PC-9 (cell line): ENCODE data around the gene BRD1. TPM values are rescaled to one million over a fixed set of nuclear protein-coding genes. Genes with fewer than 3 reads are reported as not detected.

Experiments
- BruUV-seq: library from RNA; stranded (reverse); fragments of 400-500 nt; replicated peaks from 2 replicates; lab custom pipeline; 2021; lab: Mats Ljungman, UMichigan
- CTCF ChIA-PET: fragments of 300-600 bp; sonication (Branson Sonifier 250); formaldehyde crosslinking; loops from one replicate; lab custom pipeline; 2022; ENCODE audit warnings: antibody characterized with exemption; lab: Charles Lee
- POLR2A ChIA-PET: fragments of 300-600 bp; sonication (Branson Sonifier 250); formaldehyde crosslinking; loops from one replicate; lab custom pipeline; 2022; ENCODE audit warnings: antibody characterized with exemption; ENCODE audit not compliant: unreplicated experiment; lab: Charles Lee
- DNase-seq, 2 experiments: peaks; one replicate each; pipeline versions ENCODE4 v3.0.0 to v3.0.0-alpha.2; 2015 to 2022; ENCODE audit warnings: mixed read lengths in 1 of 2
- H2AFZ ChIP-seq: fragments of 200-600 bp; sonication (generic); 2 replicates; pipeline ENCODE4 v1.8.1; 2017; ENCODE audit warnings: antibody characterized with exemption
- H3F3A ChIP-seq: fragments of 200-600 bp; sonication (generic); 2 replicates; pipeline ENCODE4 v1.8.1; 2017; ENCODE audit warnings: antibody characterized with exemption, mild to moderate bottlenecking, low read depth; ENCODE audit not compliant: insufficient read depth
- H3K27ac ChIP-seq: fragments of 200-600 bp; sonication (generic); 2 replicates; pipeline ENCODE4 v1.6.1; 2016; ENCODE audit warnings: mixed run types
- H3K27me3 ChIP-seq: fragments of 200-600 bp; sonication (generic); 2 replicates; pipeline ENCODE4 v1.6.1; 2016; ENCODE audit warnings: low read depth, mixed run types; ENCODE audit not compliant: insufficient read depth
- H3K36me3 ChIP-seq: fragments of 200-600 bp; sonication (generic); 2 replicates; pipeline ENCODE4 v1.6.1; 2016; ENCODE audit warnings: low read depth, mixed run types
- H3K4me1 ChIP-seq: fragments of 200-600 bp; sonication (generic); replicated peaks from 2 replicates; pipeline ENCODE4 v1.6.1; 2016; ENCODE audit warnings: mixed run types; ENCODE audit not compliant: insufficient read depth
- H3K4me2 ChIP-seq: fragments of 200-600 bp; sonication (generic); 2 replicates; pipeline ENCODE4 v1.6.1; 2017; ENCODE audit warnings: mixed run types
- H3K4me3 ChIP-seq: fragments of 200-600 bp; sonication (generic); 2 replicates; pipeline ENCODE4 v1.6.1; 2016; ENCODE audit warnings: mixed run types
- H3K79me2 ChIP-seq: fragments of 200-600 bp; sonication (generic); 2 replicates; pipeline ENCODE4 v1.6.1; 2017; ENCODE audit warnings: low read depth, mixed run types
- H3K9me2 ChIP-seq: fragments of 200-600 bp; sonication (generic); 2 replicates; pipeline ENCODE4 v1.8.1; 2017; ENCODE audit warnings: mild to moderate bottlenecking; ENCODE audit not compliant: insufficient read depth
- H3K9me3 ChIP-seq: fragments of 200-600 bp; sonication (generic); 2 replicates; pipeline ENCODE4 v1.8.1; 2016; ENCODE audit warnings: low read depth; ENCODE audit not compliant: insufficient read depth
- H4K20me1 ChIP-seq: fragments of 200-600 bp; sonication (generic); 2 replicates; pipeline ENCODE4 v1.8.1; 2017; ENCODE audit not compliant: insufficient read depth
- CTCF ChIP-seq: fragments of 200-600 bp; sonication (generic); conservative IDR thresholded peaks from 2 replicates; pipeline ENCODE4 v1.6.1; 2017; ENCODE audit warnings: mixed run types, antibody characterized with exemption, mild to moderate bottlenecking, moderate library complexity
- EZH2 ChIP-seq: fragments of 200-600 bp; sonication (generic); IDR thresholded peaks from 2 replicates; pipeline ENCODE4 v1.8.0; 2017; ENCODE audit warnings: antibody characterized with exemption, low read depth
- intact Hi-C: fragments of 100-400 bp; cut with micrococcal nuclease; formaldehyde crosslinking; loops from one replicate; pipeline ENCODE4 v1.10.0; 2022; ENCODE audit not compliant: unreplicated experiment
- total RNA-seq: library from RNA; stranded (reverse); gene quantifications from 2 replicates; pipeline ENCODE4 v1.2.3, GENCODE V29; 2021

BRD1 gene
- total RNA-seq, 1 experiment from 2014 or later, result 28.5 TPM

- H3K4me2 ChIP-seq, result no peak overlapping the region
- H3K27ac ChIP-seq, result no peak overlapping the region
- 0 out of 2 replicates have a peak, but pooled peaks cover 3% of the 10 kb centered on the region for H3K9me3 ChIP-seq
- no peaks in the 10 kb centered on the region for H3K79me2 ChIP-seq
- H3K36me3 ChIP-seq, result no peaks in the 10 kb centered on the region
- H3K4me3 ChIP-seq, result no peak overlapping the region
- no peak for TF ChIP-seq CTCF
- TF ChIP-seq EZH2, result no peak
- no peaks in the 10 kb centered on the region for H3K4me1 ChIP-seq
- ChIA-PET CTCF (no interaction called here), POLR2A (no interaction called here)
- H3F3A ChIP-seq, result no peaks in the 10 kb centered on the region
- H3K27me3 ChIP-seq, result peaks cover 97% of the 10 kb centered on the region
- no peak overlapping the region for H2AFZ ChIP-seq
- intact Hi-C loops, result no loop called here
- BruUV-seq, result no TSS peak
- DNase-seq, result no peak
- no peaks in the 10 kb centered on the region for H3K9me2 ChIP-seq
- peaks cover 3% of the 10 kb centered on the region for H4K20me1 ChIP-seq
These were observed 90.5 kb downstream of the BRD1 start for GRCh38 chr22:49737101-49737551.

- Histone ChIP-seq H3K4me3 (no peak overlapping the region), H3F3A (no peaks in the 10 kb centered on the region), H2AFZ (no peak overlapping the region), H3K79me2 (no peaks in the 10 kb centered on the region), H3K4me1 (no peaks in the 10 kb centered on the region), H3K4me2 (no peak overlapping the region), H3K27ac (no peak overlapping the region), H3K9me3 (0 out of 2 replicates have a peak, but pooled peaks cover 3% of the 10 kb centered on the region), H3K27me3 (peaks cover 97% of the 10 kb centered on the region), H3K36me3 (no peaks in the 10 kb centered on the region), H4K20me1 (peaks cover 3% of the 10 kb centered on the region), H3K9me2 (no peaks in the 10 kb centered on the region)
- no TSS peak for BruUV-seq
- CTCF ChIA-PET, result no interaction called here
- intact Hi-C loops, result no loop called here
- POLR2A ChIA-PET, result no interaction called here
- DNase-seq, result no peak
- no peak for TF ChIP-seq EZH2
- no peak for TF ChIP-seq CTCF
These were observed 91.1 kb downstream of the BRD1 start for GRCh38 chr22:49736538-49736937.

- DNase-seq, result no peak
- no peaks in the 10 kb centered on the region for H3F3A ChIP-seq
- ChIA-PET CTCF (no interaction called here), POLR2A (no interaction called here)
- no TSS peak for BruUV-seq
- no peak overlapping the region for H3K4me3 ChIP-seq
- no peak overlapping the region for H3K27ac ChIP-seq
- H3K9me3 ChIP-seq, result 0 out of 2 replicates have a peak, but pooled peaks cover 3% of the 10 kb centered on the region
- no peak overlapping the region for H2AFZ ChIP-seq
- no peaks in the 10 kb centered on the region for H3K36me3 ChIP-seq
- no peak for TF ChIP-seq EZH2
- TF ChIP-seq CTCF, result no peak
- no peaks in the 10 kb centered on the region for H3K4me1 ChIP-seq
- no peak overlapping the region for H3K4me2 ChIP-seq
- H3K79me2 ChIP-seq, result no peaks in the 10 kb centered on the region
- H4K20me1 ChIP-seq, result peaks cover 3% of the 10 kb centered on the region
- H3K27me3 ChIP-seq, result peaks cover 97% of the 10 kb centered on the region
- H3K9me2 ChIP-seq, result no peaks in the 10 kb centered on the region
- intact Hi-C loops, result no loop called here
These were observed 91.7 kb downstream of the BRD1 start for GRCh38 chr22:49735901-49736421.
